ENCODE results near the gene HOXB5. TPM values are rescaled to one million over a fixed set of nuclear protein-coding genes. Genes with fewer than 3 reads are reported as not detected.
A peak's percentile ranks its signal among the peaks of the same experiment; 100 is the strongest.

The HOXB5 gene
- total and polyA plus RNA-seq, 8 donors: 3.3 to 37.5 (median 28.9) TPM

- no peaks in the 10 kb centered on the region for H3K9me3 ChIP-seq
- H3K27me3 ChIP-seq: peaks cover 29 to 100% of the 10 kb centered on the region in 2 donors
- H3K36me3 ChIP-seq: no peaks in the 10 kb centered on the region
- no peak for TF ChIP-seq CTCF (IDR thresholded peaks at IDR 0.05)
- DNase-seq (peak; percentile 82 to 93 (median 87)), ATAC-seq (peak; percentile 53)
- peak overlapping the region; percentile 51 to 63 for H3K4me3 ChIP-seq
- intact Hi-C loops (cut with DNase I): no loop called here
- H3K27ac ChIP-seq: peak overlapping the region; percentile 82 to 89
- H3K4me1 ChIP-seq: peaks cover 0 to 22% of the 10 kb centered on the region in 2 donors
Observed at GRCh38 chr17:48544349-48545021, 49.1 kb downstream of the HOXB5 start.

GRCh38 chr17:48543854-48544348, 49.7 kb downstream of the HOXB5 start:
- Histone ChIP-seq H3K36me3 (no peaks in the 10 kb centered on the region), H3K9me3 (no peaks in the 10 kb centered on the region), H3K4me1 (peaks cover 0 to 22% of the 10 kb centered on the region in 2 donors), H3K27ac (peak overlapping the region; percentile 82 to 89), H3K27me3 (peaks cover 29 to 100% of the 10 kb centered on the region in 2 donors), H3K4me3 (peak overlapping the region; percentile 51 to 63)
- TF ChIP-seq CTCF (IDR thresholded peaks at IDR 0.05): no peak
- peak; percentile 11 for ATAC-seq
- DNase-seq: no peak
- intact Hi-C loops (cut with DNase I): no loop called here

- Histone ChIP-seq H3K4me3 (peak overlapping the region; percentile 51 to 63), H3K4me1 (peaks cover 0 to 22% of the 10 kb centered on the region in 2 donors), H3K27ac (peak overlapping the region; percentile 82 to 89), H3K36me3 (no peaks in the 10 kb centered on the region), H3K9me3 (no peaks in the 10 kb centered on the region), H3K27me3 (peaks cover 29 to 100% of the 10 kb centered on the region in 2 donors)
- DNase-seq (peak in 2 of 4 donors; percentile 31 to 74), ATAC-seq (peak; percentile 20)
- intact Hi-C loops (cut with DNase I): no loop called here
- no peak for TF ChIP-seq CTCF (IDR thresholded peaks at IDR 0.05)
Observed at GRCh38 chr17:48543107-48543853, 50.3 kb downstream of the HOXB5 start.

- Histone ChIP-seq H3K36me3 (no peaks in the 10 kb centered on the region), H3K27me3 (peaks cover 29 to 100% of the 10 kb centered on the region in 2 donors), H3K4me1 (peaks cover 0 to 22% of the 10 kb centered on the region in 2 donors), H3K4me3 (peak overlapping the region; percentile 51 to 63), H3K27ac (peak overlapping the region; percentile 82 to 89), H3K9me3 (no peaks in the 10 kb centered on the region)
- DNase-seq (no peak), ATAC-seq (no peak)
- intact Hi-C loops (cut with DNase I): no loop called here
- no peak for TF ChIP-seq CTCF (IDR thresholded peaks at IDR 0.05)
Observed at GRCh38 chr17:48542698-48543106, 50.9 kb downstream of the HOXB5 start.

- no peaks in the 10 kb centered on the region for H3K9me3 ChIP-seq
- H3K27me3 ChIP-seq: peaks cover 29 to 100% of the 10 kb centered on the region in 2 donors
- TF ChIP-seq CTCF (IDR thresholded peaks at IDR 0.05): no peak
- DNase-seq (peak in 2 of 4 donors; percentile 25 to 67), ATAC-seq (peak; percentile 8)
- peak overlapping the region; percentile 51 to 63 for H3K4me3 ChIP-seq
- H3K36me3 ChIP-seq: no peaks in the 10 kb centered on the region
- intact Hi-C loops (cut with DNase I): no loop called here
- peaks cover 0 to 22% of the 10 kb centered on the region in 2 donors for H3K4me1 ChIP-seq
- H3K27ac ChIP-seq: peak overlapping the region; percentile 82 to 89
Observed at GRCh38 chr17:48542114-48542656, 51.4 kb downstream of the HOXB5 start.

Measured in left lung (tissue), 10 donors.